Measurements from ENCODE around the gene NAA60. TPM values are rescaled to one million over a fixed set of nuclear protein-coding genes. Genes with fewer than 3 reads are reported as not detected.

Gene NAA60
- 27.6 TPM for total RNA-seq

DNA sequence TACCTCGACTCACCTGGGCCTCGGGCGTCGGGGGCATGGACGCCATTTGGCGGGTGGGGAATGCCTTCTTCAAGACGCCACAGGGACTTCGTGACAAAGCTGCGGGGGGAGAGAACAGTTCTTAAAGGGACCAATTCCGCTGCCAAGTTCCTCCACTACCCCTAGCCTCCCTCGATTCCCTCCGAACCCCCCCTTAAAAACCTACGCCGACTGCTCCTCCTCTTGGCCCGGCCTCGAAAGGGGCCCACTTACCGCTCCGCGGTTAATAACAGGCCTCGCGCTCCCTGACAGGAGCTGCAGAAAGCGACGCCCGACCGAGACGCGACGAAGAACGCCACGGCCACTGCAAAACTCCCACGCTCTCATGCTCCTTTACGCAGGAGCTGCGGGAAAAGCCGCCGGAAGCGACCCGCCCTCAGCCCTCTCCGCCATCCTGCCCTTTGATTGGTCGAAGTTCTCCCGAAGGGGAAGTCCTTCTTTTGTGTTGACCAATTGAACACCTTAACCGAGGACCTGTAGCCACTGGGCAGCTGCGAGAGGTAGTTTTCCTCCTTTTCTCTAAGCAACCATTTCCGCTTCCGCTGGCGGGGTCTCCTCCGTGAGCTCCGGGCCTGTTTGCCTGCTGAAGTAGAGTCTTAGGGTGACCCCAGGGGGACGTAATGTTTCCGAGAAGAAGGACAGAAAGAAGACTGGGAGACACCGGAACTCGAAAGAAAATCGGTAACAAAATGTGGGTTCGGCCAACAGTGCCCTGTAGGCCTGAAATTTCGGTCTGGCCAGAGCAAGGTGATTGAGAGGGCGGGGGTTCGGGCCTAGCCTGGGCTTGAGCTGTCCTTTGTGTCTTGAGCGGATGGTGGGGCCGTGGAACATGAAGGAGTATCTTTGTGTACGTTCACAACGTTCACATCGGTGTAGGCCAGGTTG, at the start of gene NAA60, which contains the start of gene ZNF597:
Gene NAA60, plus strand, starts transcription at position 573 of the 924 bp plus-strand sequence. CDS start 32,548 bp downstream, outside the sequence.
Gene ZNF597, minus strand, starts transcription at position 397 of the 924 bp plus-strand sequence. Its CDS starts 351 bp downstream, at position 46.

DNA sequence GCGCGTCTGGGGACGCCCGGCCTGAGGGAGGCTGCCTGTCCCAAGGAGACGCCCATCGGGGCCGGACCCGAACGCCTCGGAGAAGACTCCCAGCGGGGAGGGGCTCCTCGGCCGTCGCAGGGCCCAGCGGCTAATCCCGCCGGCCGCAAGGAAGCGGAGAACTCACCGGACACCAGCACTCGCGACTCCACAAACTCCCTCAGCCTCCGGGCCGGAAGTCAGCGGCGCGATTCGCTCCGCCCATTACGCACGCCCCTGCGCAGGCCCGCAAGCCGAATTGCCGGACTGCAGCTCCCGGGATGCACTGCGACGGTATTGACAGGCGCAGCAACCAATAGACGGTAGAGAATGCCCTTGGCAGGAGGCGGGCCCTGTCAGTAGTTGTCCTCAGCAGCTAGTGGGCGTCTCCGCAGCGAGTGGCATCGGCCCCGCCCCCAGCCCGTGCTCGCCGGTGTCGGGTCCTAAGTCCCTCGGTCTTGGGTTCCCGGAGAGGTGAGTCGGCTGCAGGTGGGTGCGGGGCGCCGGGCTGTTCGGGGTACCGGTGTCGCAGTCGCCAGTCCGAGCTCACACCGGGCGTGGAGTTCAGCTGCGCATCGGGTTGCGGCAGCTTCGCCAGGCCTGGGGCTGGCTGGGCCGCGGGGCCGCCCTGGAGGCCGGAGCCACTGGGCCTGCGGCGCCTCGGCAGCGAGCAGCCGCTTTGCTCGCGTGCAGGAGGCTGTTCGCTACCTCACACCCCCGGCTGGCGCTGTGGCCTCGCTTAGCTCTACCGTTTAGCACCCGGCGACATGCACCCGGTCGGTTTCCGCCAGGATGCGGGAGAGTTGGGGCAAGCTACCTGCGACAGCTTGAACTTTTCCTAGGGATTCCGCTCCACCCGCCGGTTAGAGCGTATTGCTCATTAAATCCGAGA, 42.4 kb upstream of the NAA60 start, which contains the start of the genes ZNF174 and ZSCAN32:
Gene ZNF174, plus strand, starts transcription at position 437 of the 910 bp plus-strand sequence. CDS start 790 bp downstream, outside the sequence.
Gene ZSCAN32, minus strand, starts transcription at position 226 of the 910 bp plus-strand sequence. CDS start 3,447 bp downstream, outside the sequence.

DNA sequence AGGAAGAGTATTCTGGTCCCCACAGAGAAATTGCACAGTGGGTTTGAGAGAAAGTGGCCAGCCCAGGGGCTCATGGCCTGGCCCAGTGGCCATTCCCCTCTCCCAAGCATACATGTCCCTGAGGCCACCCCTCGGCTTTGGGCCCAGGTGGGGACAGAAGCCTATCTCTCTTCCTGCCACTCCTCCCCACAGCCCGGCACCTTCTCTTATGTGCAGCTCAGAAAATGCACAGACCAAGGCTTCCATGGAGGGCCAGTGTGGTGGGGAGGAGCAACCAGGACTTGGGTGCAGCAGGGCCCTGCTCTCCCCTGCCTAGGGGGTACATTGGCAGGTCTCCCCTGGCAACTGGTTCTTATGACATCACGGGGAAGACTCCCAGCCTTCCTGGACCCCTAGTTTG, 51.7 kb downstream of the NAA60 start, which contains the start of gene C16orf90:
Gene C16orf90, minus strand, starts transcription at position 314 of the 400 bp plus-strand sequence. Its CDS starts 68 bp downstream, at position 246.

Small RNA genes within 50 kb of the gene (small RNA-seq; reads per million reads assigned to genes)
- not detected for gene MIR6126 (ENCODE audit: low replicate concordance)

Other genes with a start within 250 kb of the NAA60 start
- 9.2 TPM for gene ZNF200, start 208.5 kb upstream of the NAA60 start, total RNA-seq
- 2.9 TPM for gene MEFV, start 187.0 kb upstream of the NAA60 start, total RNA-seq
- gene ZNF263, start 160.2 kb upstream of the NAA60 start, total RNA-seq = 55.0 TPM
- 14.2 TPM for gene TIGD7, start 138.2 kb upstream of the NAA60 start, total RNA-seq
- gene ZNF75A, start 138.2 kb upstream of the NAA60 start, total RNA-seq = 36.3 TPM
- gene OR2C1, start 87.8 kb upstream of the NAA60 start, total RNA-seq = 1.3 TPM
- gene ZSCAN32, start 42.7 kb upstream of the NAA60 start, total RNA-seq = 13.0 TPM
- gene ZNF174, start 42.5 kb upstream of the NAA60 start, total RNA-seq = 9.0 TPM
- gene ZNF597, start 176 bp upstream of the NAA60 start, total RNA-seq = 2.7 TPM
- not detected for gene C16orf90, start 51.8 kb downstream of the NAA60 start, total RNA-seq
- 16.9 TPM for gene CLUAP1, start 57.3 kb downstream of the NAA60 start, total RNA-seq
- 1.9 TPM for gene NLRC3, start 133.7 kb downstream of the NAA60 start, total RNA-seq
- gene SLX4, start 167.9 kb downstream of the NAA60 start, total RNA-seq = 6.8 TPM
- 60.0 TPM for gene DNASE1, start 211.0 kb downstream of the NAA60 start, total RNA-seq

All from metanephros (tissue), 2 donors.